ENCODE measurements around the gene HCFC1.

HCFC1 gene

GRCh38 chrX:153938226-153938786 is 33.3 kb downstream of the HCFC1 start:
- DNase-seq (ENCODE audit: low spot score), result no peak

GRCh38 chrX:153937056-153937455 is 34.6 kb downstream of the HCFC1 start:
- DNase-seq (ENCODE audit: low spot score), result no peak

DNA sequence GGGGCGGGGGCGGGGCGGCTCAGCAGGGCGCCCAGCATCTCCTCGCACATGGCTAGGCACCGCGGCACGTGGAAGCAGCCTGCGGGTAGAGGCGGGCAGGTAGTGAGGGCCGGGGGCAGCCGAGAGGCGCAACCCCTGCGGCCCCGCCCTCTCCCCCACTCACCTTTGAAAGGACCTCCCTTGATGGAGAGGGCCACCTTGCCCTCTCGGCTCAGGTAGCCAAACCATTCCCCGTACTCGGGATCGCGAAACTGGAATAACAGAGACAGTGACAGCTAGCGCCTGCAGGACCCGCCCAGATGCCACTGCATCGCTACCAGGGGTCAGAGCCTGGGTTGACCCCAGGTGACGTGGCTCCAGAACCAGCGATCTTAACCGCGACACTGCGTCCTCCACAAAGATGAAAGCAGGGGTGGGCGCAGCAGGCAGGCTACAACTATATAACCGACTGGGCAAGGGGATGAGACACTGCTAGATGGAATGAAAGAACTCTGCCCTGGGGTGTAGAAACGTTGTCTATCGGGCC is 36.2 kb downstream of the HCFC1 start:
- peak; percentile 52 for DNase-seq (ENCODE audit: low spot score)

- DNase-seq (ENCODE audit: low spot score), result peak; percentile 78
These were observed 36.8 kb downstream of the HCFC1 start, which contains the start of gene NAA10 for GRCh38 chrX:153934762-153935325. NAA10 (minus strand) TSS chrX:153935037; CDS start chrX:153934904, 133 bp downstream.

DNA sequence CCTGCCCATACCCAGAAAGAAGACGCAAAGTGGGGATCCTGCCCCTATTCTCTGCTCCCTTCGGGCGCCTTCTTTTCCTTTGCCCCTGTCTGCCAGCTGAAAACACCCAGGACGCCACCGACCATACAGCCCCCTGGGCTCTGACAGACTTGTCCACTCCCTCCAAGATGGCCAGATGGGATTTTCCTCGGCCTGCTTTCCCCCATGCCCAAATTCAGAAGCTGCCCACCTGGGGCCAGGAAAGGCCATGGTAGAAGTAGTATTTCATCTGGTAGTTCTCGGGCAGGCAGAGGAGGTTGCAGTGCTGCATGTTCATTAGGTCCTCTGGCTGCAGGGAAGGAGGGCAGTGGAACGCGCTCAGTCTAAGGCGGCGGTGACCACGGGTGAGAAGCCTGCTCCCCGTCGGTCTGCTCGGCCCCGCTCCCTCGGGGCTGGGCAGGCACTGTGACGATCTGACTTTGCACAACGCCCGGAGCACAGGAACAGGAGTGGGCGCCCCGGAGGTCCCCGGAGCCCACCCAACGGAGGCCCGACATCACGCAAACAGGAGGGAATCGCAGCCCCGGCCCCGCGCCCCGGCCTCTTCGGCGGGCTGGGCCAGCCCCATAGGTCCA is 37.4 kb downstream of the HCFC1 start:
- no peak for DNase-seq (ENCODE audit: low spot score)

DNA sequence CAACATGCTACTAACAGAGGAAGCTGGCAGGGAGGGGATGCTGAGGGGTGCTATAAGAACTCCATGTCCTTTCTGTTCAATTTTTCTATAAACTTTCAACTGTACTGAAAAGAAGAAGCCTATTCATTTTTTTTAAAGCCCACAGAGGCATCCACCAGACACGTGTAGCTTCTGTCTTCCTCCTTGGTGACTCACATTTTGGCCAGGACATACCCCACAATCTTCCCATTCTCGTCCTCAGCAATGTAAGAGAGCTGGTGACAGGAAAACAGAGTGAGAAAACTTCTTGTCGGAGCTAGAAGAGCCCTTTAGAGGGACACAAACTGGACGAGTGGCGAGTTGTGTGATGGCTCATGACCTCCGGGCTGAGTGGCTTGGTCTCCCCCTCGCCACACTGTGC is 37.9 kb downstream of the HCFC1 start:
- DNase-seq (ENCODE audit: low spot score), result no peak

DNA sequence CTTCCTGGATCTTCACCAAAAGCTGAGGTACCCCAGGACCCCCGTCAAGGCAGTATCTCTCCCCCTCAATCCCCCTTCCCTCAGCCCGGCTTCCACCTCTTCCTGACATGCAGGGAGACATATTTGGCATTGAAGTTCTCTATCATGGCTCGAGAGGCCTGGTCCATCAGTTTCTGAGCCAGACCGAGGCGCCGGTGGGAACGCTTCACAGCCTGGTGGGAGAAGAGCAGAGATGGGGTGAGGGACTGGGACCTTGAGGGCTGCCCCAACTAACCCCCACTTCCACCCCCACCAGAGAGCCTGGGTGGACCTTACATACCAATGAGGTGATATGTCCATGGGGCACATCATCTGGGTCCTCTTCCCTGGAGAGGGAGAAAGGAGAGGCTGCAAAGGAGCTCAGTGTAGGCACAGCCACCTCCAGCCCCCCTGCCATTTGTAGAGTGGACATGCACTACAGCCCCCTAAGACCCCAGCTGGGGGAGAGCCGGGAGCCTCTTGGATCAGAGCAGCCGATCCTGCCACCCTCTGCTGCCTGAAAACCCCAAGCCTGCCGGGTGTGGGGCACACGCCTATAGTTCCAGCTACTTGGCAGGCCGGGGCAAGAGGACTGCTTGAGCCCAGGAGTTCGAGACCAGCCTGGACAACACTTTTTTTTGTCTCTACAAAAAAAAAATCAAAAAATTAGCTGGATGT is 39.2 kb downstream of the HCFC1 start:
- no peak for DNase-seq (ENCODE audit: low spot score)

GRCh38 chrX:153931748-153932147 is 39.9 kb downstream of the HCFC1 start:
- DNase-seq (ENCODE audit: low spot score), result no peak

GRCh38 chrX:153931151-153931550 is 40.5 kb downstream of the HCFC1 start:
- no peak for DNase-seq (ENCODE audit: low spot score)

DNA sequence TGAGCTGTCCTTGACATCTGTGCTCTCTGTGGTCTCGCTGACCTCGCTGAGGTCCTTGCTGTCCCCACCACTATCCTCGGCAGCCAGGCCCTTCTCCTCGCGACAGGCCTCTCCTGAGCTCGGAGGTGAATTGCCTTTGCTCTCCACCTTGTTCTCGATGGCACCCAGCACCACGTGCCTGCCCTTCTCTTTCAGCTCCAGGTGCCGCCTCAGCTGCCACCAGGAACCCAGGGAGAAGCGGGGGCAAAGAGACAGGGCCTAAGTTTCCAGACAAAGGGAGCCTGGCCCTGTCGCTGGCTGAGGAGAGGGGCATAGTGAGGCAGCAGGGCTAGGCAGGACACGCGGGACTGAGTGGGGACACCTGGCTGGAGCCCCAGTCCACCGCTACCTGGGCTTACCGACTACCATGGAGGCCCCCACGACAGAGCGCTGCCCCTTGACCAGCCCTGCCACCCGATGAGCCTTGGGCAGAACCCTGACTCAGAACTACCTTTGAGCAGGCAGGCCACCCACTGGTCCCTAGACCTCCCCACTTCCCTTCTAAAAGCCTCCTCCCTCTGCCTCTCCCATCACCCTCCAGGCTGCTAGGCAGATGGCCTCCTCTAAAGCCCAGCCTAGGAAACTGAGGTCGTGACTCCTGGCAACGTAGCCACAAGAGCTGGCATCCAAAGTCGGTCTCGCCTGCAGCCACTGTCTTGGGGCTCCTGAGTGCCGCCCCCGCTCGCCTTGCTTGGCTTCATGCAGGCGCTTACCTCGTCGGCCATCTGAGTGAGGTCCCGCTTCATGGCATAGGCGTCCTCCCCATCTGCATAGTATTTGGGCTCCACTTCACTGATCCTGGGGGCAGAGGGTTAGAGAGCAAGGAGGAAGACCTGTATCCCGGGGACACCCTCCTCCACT is 41.4 kb downstream of the HCFC1 start:
- no peak for DNase-seq (ENCODE audit: low spot score)

GRCh38 chrX:153929576-153929975 is 42.0 kb downstream of the HCFC1 start:
- no peak for DNase-seq (ENCODE audit: low spot score)

GRCh38 chrX:153928846-153929245 is 42.8 kb downstream of the HCFC1 start:
- no peak for DNase-seq (ENCODE audit: low spot score)

DNA sequence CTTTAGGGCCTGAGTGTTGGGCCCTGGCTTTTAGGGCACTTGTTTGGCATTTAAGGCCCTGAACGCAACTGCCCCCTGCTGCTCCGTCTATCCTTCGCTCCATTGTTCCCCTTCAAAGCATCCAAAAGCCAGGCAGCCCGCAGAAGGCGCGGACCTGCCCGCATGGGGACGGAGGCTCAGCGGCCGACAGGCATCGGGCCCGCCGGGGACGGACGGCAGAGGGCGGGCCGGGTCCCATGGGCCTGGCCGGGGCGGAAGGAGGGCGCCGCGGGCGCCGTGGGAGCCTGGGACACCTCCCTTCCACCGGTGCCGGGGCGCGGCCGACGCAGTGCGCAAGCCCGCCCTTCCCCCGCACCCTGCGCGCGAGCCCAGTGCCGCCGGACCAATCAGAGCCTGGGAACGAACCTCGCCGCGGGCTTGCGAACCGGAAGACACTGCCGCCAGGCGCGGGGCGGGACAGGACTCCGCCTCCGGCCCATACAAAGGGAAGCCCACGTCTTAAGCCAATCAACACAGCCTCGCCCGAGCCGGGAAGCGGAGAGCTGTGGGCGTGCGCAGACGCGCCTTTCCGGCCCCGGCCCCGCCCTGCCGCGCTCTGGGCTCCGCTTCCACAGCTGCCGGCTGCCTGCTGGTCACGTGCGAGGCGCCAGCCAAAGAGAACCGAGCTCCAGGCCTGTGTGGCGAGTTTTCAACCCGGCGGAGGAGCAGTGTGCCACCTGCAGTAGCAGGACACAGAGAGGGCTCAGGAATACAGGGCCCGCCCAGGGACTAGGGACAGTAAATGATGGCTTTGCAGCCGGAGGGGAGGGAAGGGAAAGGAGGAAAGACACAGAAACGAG is 43.5 kb downstream of the HCFC1 start:
- peak; percentile 97 for DNase-seq (ENCODE audit: low spot score)

DNA sequence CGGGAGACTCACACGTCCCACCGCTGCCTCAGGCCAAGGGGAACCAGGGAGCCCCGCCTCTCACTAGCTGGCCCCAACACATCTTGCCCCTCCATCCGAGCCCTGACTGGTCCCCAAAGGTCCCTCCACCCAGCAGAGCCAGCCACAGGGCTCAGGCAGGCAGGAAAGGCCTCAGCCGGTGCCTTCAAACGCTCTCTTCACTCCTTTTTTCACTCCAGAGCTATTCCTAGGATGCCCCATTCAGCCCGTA is 44.0 kb downstream of the HCFC1 start:
- no peak for DNase-seq (ENCODE audit: low spot score)

DNA sequence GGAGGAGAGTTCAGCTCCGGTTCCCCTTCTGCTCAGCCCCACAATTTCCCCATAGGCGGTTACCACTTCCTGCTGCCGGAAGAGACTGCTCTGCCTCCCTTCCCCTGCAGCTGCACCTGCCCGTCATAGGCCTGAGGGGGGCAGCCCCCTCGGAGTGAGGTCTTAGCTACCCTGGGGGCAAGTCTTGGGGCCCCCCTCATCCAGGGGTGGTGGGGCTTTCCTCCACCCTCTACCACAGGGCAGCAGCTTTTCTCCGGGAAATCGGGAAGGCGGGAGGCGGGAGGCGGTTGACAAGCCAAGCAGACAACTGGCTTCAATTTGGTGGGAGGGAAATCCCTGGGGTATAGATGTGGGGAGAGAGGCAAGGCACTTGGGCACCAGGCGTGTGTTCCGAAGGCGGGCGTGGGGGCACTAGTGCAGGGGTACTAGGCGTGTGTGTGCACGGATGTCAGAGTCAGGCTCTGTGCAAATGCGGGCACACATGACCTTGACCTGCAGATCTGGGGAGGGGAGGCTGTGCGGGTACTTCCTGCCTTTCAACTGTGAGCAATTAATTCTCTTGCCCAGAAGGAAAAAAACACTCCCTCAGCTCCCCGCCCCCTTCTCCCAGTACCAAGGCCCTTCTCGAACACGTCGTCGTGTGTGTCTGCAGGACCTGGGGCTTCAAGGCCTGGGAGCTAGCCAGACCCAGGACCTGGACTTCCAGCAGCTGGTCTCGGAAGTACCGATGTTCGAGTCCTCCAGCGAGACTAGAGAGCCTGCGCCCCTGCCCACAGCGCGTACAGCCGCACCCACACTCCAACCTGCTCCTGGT is 44.6 kb downstream of the HCFC1 start:
- DNase-seq (ENCODE audit: low spot score), result no peak

GRCh38 chrX:153926552-153926857 is 45.1 kb downstream of the HCFC1 start:
- DNase-seq (ENCODE audit: low spot score), result no peak

DNA sequence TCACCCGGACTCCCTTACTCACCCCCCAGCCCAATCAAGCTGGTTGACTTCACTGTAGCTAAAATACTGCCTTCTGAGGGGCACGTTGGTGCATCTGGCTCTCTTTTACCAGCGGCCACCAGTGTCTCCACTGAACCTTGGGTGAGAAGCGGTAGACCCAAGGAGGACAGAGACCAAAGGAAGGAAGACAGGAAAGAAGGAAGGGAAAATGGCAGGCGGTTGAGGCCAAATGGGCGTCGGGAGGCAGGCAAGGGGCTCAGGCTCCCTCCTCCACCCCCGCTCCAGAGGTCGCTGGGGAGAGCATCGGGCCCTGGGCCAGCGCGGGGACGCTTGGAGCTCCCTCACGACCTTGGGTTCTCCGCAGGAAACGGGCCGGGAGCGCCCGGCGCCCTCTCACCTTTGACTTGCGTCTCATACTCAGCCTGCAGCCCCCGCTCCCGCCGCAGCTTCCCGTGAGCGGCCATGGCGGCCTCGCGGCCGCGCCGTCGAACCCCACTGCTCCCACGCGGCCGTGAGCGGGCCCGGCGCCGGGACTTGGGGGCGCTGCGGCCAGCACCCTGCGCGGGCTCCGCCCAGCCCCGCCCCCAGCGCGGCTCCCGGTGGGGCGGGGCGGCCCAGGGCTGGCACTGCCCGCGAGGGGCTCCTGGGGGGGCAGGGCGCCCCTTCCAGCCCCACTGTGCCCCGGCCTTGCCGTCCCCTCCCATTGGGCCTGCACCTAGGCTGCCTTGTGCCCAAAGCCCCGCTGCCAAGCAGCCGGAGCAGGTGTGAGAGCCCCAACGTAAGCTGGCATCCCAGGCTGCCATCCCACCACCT is 45.7 kb downstream of the HCFC1 start, which contains the start of gene ARHGAP4:
ARHGAP4 (minus strand) TSS at position 526 of the 813 bp plus-strand sequence; CDS start at position 464, 62 bp downstream.
- no peak for DNase-seq (ENCODE audit: low spot score)

GRCh38 chrX:153925387-153925738 is 46.3 kb downstream of the HCFC1 start:
- DNase-seq (ENCODE audit: low spot score), result no peak

- peak; percentile 70 for DNase-seq (ENCODE audit: low spot score)
These were observed 47.3 kb downstream of the HCFC1 start for GRCh38 chrX:153924149-153924861.
